Testis (tissue), 3 donors: ENCODE measurements around the gene CCDC149. TPM values are rescaled to one million over a fixed set of nuclear protein-coding genes. Genes with fewer than 3 reads are reported as not detected.

Source experiments
- DNase-seq: peaks from one replicate; pipeline ENCODE4 v3.0.0-alpha.2; 2019
- H3K27ac ChIP-seq, 2 donors: fragments of 200-600 bp; sonication (generic); one replicate each; pipeline ENCODE4 v1.5.1; 2019
- H3K27me3 ChIP-seq: fragments of 200-600 bp; sonication (generic); one replicate; pipeline ENCODE4 v1.5.1; 2019
- H3K36me3 ChIP-seq: fragments of 200-600 bp; sonication (generic); one replicate; pipeline ENCODE4 v1.5.1; 2017; ENCODE audit warnings: low read depth; ENCODE audit errors: missing control alignments
- H3K4me1 ChIP-seq: fragments of 200-600 bp; sonication (generic); one replicate; pipeline ENCODE4 v1.5.1; 2019
- H3K4me3 ChIP-seq, 2 donors: fragments of 200-600 bp; sonication (generic); one replicate each; pipeline ENCODE4 v1.5.1; 2017 to 2019
- H3K9me3 ChIP-seq: fragments of 200-600 bp; sonication (generic); one replicate; pipeline ENCODE4 v1.5.1; 2017
- CTCF ChIP-seq, 3 experiments: fragments of 450-650 bp in 2 of 3; fragments of 200-600 bp in 1 of 3; sonication (generic) in 1 of 3; IDR thresholded peaks; one replicate each; pipeline ENCODE4 v1.5.1; 2016 to 2019; ENCODE audit warnings: antibody characterized with exemption in 3 of 3, mild to moderate bottlenecking in 2 of 3, moderate library complexity in 1 of 3
- POLR2A ChIP-seq: fragments of 450-650 bp; IDR thresholded peaks from one replicate; pipeline ENCODE4 v1.6.1; 2017; ENCODE audit warnings: antibody characterized with exemption, mild to moderate bottlenecking, moderate library complexity
- WGBS, 2 donors: methylation state at CpG; one replicate each; pipeline ENCODE4 v1.1.5; 2018; 5-methylcytosine and 5-hydroxymethylcytosine counted together
- intact Hi-C: fragments of 100-400 bp; cut with DNase I; formaldehyde crosslinking; loops from one replicate; pipeline ENCODE4 v1.15.1; 2023; ENCODE audit warnings: low total_unique reads
- polyA plus RNA-seq: library from polyadenylated mRNA; stranded (reverse); fragments of 350-450 nt; fragmentation: Illumina TruSeq; extraction: RNeasy Lipid Tissue Mini Kit (QIAGEN cat#74804); gene quantifications from one replicate; pipeline ENCODE4 v1.2.3, GENCODE V29; 2014; ENCODE audit warnings: low read depth, low replicate concordance; ENCODE audit not compliant: insufficient read depth
- total RNA-seq, 2 donors: library from RNA; depleted of rRNA; stranded (reverse); fragments of >200 nt; gene quantifications; one replicate each; pipeline ENCODE4 v1.2.3, GENCODE V29; 2016

CCDC149 gene
- total and polyA plus RNA-seq, 3 donors from 2014 or later = 9.4 to 17.2 (median 12.6) TPM

GRCh38 chr4:24843096-24843495 lies 69.7 kb downstream of the CCDC149 start:
- H3K27ac ChIP-seq = no peak overlapping the region
- 49 to 69% methylated on average over 3 of the region's 3 CpGs for WGBS, 2 donors

GRCh38 chr4:24842356-24842755 lies 70.5 kb downstream of the CCDC149 start:
- H3K36me3 ChIP-seq = no peaks in the 10 kb centered on the region
- 90 to 97% methylated on average over 9 of the region's 9 CpGs for WGBS, 2 donors
- no peak for DNase-seq
- H3K4me3 ChIP-seq = no peak overlapping the region
- H3K27me3 ChIP-seq = no peaks in the 10 kb centered on the region
- H3K4me1 ChIP-seq = no peaks in the 10 kb centered on the region
- TF ChIP-seq POLR2A (no peak), CTCF (IDR thresholded peaks at IDR 0.05) (no peak)
- intact Hi-C loops = no loop called here
- no peaks in the 10 kb centered on the region for H3K9me3 ChIP-seq
- no peak overlapping the region for H3K27ac ChIP-seq

More at GRCh38 chr4:24843096-24843495, 69.7 kb downstream of the CCDC149 start:
- intact Hi-C loops = no loop called here
- no peak overlapping the region for H3K4me3 ChIP-seq
- H3K36me3 ChIP-seq = no peaks in the 10 kb centered on the region
- TF ChIP-seq CTCF (IDR thresholded peaks at IDR 0.05) = no peak
- TF ChIP-seq POLR2A = no peak
- no peaks in the 10 kb centered on the region for H3K4me1 ChIP-seq
- no peaks in the 10 kb centered on the region for H3K27me3 ChIP-seq
- H3K9me3 ChIP-seq = no peaks in the 10 kb centered on the region
- no peak for DNase-seq

DNA sequence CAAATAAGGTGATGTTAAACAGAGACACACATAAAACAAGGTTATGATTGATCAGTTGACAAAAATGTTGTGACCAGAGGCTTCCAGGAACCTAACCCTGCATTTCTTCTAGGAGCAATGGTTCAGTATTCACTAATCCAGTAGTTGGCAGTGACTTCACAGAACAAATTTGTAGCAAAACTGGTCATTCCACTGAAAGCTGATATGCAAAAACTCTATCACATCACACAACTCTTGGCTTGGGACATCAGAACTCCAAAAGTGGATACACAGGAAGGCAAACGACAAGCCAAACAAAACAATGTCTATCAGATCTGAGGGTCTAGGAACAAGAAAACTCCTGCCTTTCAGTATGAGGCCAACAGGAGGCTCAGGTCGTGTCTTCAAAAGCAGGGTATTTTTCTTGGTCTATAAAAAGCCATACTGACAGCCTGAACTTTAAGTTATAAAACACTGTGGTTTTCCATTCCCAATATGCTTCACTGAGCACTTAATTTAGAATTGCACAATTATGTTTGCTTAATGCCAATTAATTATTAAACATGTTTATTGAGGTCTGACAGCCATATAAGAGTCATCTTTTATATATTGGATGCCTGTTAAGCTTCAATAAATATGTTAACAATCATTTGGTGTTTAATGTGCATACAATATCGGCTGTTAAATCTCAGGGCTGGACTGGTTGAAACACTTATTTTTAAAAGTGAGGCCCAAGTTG lies 71.9 kb downstream of the CCDC149 start:
- no peak overlapping the region for H3K27ac ChIP-seq

GRCh38 chr4:24840362-24840761 lies 72.5 kb downstream of the CCDC149 start:
- H3K27me3 ChIP-seq = no peaks in the 10 kb centered on the region
- H3K4me3 ChIP-seq = no peak overlapping the region
- H3K36me3 ChIP-seq = no peaks in the 10 kb centered on the region
- peak; percentile 19 for DNase-seq
- WGBS, 2 donors = 64 to 76% methylated on average over 5 of the region's 5 CpGs
- H3K9me3 ChIP-seq = no peaks in the 10 kb centered on the region
- intact Hi-C loops = no loop called here
- TF ChIP-seq POLR2A = no peak
- no peak for TF ChIP-seq CTCF (IDR thresholded peaks at IDR 0.05)
- H3K27ac ChIP-seq = no peak overlapping the region
- no peaks in the 10 kb centered on the region for H3K4me1 ChIP-seq

More for the DNA sequence above, 71.9 kb downstream of the CCDC149 start:
- WGBS, 2 donors = 67 to 68% methylated on average over 3 of the region's 3 CpGs
- H3K4me1 ChIP-seq = no peaks in the 10 kb centered on the region
- intact Hi-C loops = no loop called here
- DNase-seq = no peak
- TF ChIP-seq POLR2A = no peak
- TF ChIP-seq CTCF (IDR thresholded peaks at IDR 0.05) = no peak
- no peak overlapping the region for H3K4me3 ChIP-seq
- no peaks in the 10 kb centered on the region for H3K36me3 ChIP-seq
- H3K27me3 ChIP-seq = no peaks in the 10 kb centered on the region
- H3K9me3 ChIP-seq = no peaks in the 10 kb centered on the region

- no peaks in the 10 kb centered on the region for H3K36me3 ChIP-seq
These were observed 75.1 kb downstream of the CCDC149 start for GRCh38 chr4:24837781-24838180.

More at GRCh38 chr4:24837781-24838180, 75.1 kb downstream of the CCDC149 start:
- Histone ChIP-seq H3K27me3 (no peaks in the 10 kb centered on the region), H3K27ac (no peak overlapping the region), H3K4me3 (no peak overlapping the region), H3K4me1 (no peaks in the 10 kb centered on the region), H3K9me3 (no peaks in the 10 kb centered on the region)
- no peak for DNase-seq
- TF ChIP-seq POLR2A (no peak), CTCF (IDR thresholded peaks at IDR 0.05) (no peak)
- WGBS, 2 donors = 55 to 68% methylated on average over 5 of the region's 5 CpGs
- intact Hi-C loops = no loop called here
